ENCODE results near the gene NTMT2.
"Not testable (repeated sequence)": the region's sequence is repeated elsewhere in the genome, so short reads cannot be mapped to it uniquely, and the experiment has no call there.

The NTMT2 gene

DNA sequence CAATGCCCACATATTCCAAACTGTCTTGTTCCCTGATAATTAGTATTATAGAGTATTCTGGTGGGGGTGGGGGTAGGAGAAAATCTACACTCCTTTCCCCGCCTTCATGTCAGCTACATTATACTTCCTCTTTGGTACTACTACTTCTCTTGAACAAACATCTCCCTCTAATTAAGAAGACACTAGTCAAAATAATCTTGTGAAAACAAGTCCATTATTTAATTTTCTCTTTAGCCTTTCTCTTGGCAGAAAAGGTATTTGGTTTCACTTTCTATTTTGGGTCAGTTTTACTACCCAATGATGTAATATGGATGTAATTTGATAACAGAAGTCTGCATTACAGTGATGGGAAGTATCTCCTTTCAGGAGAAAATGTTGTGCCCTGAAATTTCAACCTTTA is 22.5 kb downstream of the NTMT2 start:
- peak; percentile 36 to 52 for DNase-seq (ENCODE audit: low read depth in 2 of 2)
- peak overlapping the region in 1 of 2 donors; percentile 2 for H3K4me3 ChIP-seq (replicated peaks in 1 of 2; ENCODE audit: low read depth in 2 of 2, low read length in 2 of 2)
- TF ChIP-seq, protein P1, sequence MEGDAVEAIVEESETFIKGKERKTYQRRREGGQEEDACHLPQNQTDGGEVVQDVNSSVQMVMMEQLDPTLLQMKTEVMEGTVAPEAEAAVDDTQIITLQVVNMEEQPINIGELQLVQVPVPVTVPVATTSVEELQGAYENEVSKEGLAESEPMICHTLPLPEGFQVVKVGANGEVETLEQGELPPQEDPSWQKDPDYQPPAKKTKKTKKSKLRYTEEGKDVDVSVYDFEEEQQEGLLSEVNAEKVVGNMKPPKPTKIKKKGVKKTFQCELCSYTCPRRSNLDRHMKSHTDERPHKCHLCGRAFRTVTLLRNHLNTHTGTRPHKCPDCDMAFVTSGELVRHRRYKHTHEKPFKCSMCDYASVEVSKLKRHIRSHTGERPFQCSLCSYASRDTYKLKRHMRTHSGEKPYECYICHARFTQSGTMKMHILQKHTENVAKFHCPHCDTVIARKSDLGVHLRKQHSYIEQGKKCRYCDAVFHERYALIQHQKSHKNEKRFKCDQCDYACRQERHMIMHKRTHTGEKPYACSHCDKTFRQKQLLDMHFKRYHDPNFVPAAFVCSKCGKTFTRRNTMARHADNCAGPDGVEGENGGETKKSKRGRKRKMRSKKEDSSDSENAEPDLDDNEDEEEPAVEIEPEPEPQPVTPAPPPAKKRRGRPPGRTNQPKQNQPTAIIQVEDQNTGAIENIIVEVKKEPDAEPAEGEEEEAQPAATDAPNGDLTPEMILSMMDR (IDR thresholded peaks at IDR 0.05; ENCODE audit: low read depth, low read length) = no peak

DNA sequence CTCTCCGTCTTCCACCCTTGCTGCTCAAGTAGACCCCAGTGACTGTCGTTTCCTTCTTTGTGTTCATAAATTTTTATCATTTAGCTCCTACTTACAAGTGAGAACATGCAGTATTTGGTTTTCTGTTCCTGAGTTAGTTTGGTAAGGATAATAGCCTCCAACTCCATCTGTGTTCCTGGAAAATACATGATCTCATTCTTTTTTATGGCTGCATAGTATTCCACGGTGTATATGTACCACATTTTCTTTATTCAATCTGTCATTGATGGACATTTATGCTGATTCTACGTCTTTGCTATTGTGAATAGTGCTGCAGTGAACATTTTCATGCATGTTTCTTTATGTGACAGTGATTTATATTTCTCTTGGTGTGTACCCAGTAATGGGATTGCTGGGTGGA is 24.8 kb downstream of the NTMT2 start:
- not testable (repeated sequence) for H3K4me3 ChIP-seq (replicated peaks in 1 of 2; ENCODE audit: low read depth in 2 of 2, low read length in 2 of 2); DNase-seq (ENCODE audit: low read depth in 2 of 2)

DNA sequence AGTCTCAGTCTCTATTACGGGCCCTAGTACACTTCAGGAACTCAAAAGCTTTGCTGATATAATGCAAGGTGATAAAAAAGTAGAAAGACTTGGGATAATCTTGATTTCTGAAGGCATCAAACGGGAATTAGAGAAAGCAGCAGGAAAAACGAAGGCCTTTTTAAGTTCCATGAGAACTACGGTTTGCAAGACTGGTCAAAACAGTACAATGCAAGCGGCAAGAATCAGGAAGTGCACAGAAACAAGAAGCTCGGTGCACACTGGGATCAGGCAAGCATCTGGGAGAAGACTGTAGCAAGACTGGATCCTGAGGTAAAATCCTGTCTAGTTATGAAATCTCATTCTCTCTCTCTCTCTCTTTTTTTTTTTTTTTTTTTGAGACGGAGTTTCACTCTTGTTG is 28.6 kb downstream of the NTMT2 start:
- TF ChIP-seq, protein P1 (IDR thresholded peaks at IDR 0.05; ENCODE audit: low read depth, low read length) = no peak
- no peak for DNase-seq (ENCODE audit: low read depth in 2 of 2)

DNA sequence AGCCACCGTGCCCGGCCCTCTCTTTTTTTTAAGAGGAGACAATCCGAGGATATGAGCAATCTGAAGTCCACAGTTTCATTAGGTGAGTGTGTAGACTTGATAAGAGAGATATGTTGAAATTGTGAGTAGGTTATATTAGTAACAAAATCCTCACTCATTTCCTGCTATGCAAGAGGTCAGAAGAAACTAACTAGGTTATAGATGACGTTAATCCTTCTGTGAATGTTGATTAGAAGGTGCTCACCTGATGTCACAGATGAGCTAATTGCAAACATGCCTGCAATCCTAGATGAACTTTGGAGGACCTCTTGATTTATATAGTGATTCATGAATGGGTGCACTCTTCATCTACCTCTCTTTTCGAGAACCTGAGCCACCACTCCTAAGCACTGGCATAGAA is 29.3 kb downstream of the NTMT2 start:
- TF ChIP-seq, protein P1 (IDR thresholded peaks at IDR 0.05; ENCODE audit: low read depth, low read length) = no peak
- peak in 1 of 2 donors; percentile 12 for DNase-seq (ENCODE audit: low read depth in 2 of 2)
- no peak overlapping the region for H3K4me3 ChIP-seq (replicated peaks in 1 of 2; ENCODE audit: low read depth in 2 of 2, low read length in 2 of 2)

More for the DNA sequence above, 28.6 kb downstream of the NTMT2 start:
- no peak overlapping the region for H3K4me3 ChIP-seq (replicated peaks in 1 of 2; ENCODE audit: low read depth in 2 of 2, low read length in 2 of 2)

DNA sequence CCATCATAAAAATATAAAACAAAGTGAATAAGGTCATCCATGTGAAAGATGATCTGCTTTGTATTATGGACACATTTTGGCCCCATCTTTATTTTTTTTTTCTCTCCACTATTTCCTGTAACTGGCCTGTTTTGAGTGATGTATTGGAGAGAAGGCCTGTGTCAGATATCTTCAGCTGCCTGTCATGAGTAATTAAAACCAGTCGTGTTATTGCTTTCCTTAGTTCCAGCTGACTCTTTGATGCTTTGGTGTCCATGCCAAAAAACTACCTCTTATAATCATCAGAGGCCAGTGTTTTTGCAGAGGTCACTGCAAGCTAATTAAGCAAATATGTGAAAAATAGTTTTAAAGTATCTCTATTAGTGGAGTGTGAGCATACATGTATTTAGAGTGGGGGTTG is 29.7 kb downstream of the NTMT2 start:
- TF ChIP-seq, protein P1 (IDR thresholded peaks at IDR 0.05; ENCODE audit: low read depth, low read length) = no peak
- H3K4me3 ChIP-seq (replicated peaks in 1 of 2; ENCODE audit: low read depth in 2 of 2, low read length in 2 of 2) = no peak overlapping the region
- no peak for DNase-seq (ENCODE audit: low read depth in 2 of 2)

DNA sequence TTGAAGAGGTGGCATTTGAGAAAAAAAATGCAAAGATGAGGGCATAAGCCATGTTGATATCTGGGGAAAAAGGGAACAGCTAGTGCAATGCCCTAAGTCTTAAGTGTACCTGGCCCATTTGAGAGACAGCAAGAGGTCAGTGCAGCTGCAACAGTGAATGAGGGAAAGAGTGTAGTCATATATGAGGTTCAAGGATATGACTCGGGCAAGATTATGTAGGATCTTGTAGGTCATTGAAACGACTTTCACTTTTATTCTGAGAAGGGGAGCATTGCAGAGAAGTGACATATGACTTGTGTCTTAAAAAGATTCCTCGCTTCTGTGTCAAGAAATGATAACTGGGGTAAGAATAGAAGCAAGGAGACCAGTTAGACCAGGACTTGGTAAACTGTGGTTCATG is 31.0 kb downstream of the NTMT2 start:
- H3K4me3 ChIP-seq (replicated peaks in 1 of 2; ENCODE audit: low read depth in 2 of 2, low read length in 2 of 2) = no peak overlapping the region
- DNase-seq (ENCODE audit: low read depth in 2 of 2) = no peak
- TF ChIP-seq, protein P1 (IDR thresholded peaks at IDR 0.05; ENCODE audit: low read depth, low read length) = no peak

DNA sequence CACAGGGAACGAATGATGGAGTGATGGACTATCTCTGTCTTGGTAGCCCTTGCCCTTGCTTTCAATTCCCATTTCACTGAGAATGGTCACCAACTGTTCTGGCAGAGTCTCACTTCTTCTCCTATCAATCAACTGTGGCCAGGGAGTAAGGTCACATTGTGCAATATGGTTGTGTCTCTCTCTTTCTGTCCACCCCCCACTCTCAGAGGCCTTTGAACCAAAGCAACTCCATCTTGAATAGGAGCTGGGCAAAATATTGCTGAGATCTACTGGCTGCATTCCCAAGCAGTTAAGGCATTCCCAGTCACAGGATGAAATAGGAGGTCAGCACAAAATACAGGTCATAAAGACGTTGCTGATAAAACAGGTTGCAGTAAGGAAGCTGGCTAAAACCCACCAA is 36.7 kb downstream of the NTMT2 start:
- no peak overlapping the region for H3K4me3 ChIP-seq (replicated peaks in 1 of 2; ENCODE audit: low read depth in 2 of 2, low read length in 2 of 2)
- DNase-seq (ENCODE audit: low read depth in 2 of 2) = no peak
- TF ChIP-seq, protein P1 (IDR thresholded peaks at IDR 0.05; ENCODE audit: low read depth, low read length) = no peak
